COLO668 (cell line): ENCODE data around the gene CA7.

Experiments used
- DNase-seq: peaks from one replicate; lab custom pipeline; 2025; ENCODE audit not compliant: unreplicated experiment; lab: John Stamatoyannopoulos, UW

Gene CA7

GRCh38 chr16:66844342-66845079, at the start of gene CA7:
CA7 (plus strand) TSS chr16:66844414; CDS start chr16:66844488, 74 bp downstream.
- DNase-seq: no peak

- no peak for DNase-seq
Measured at GRCh38 chr16:66798161-66798560, 46.1 kb upstream of the CA7 start.

- no peak for DNase-seq
Measured at GRCh38 chr16:66800856-66801255, 43.4 kb upstream of the CA7 start.

GRCh38 chr16:66801320-66802105, 42.7 kb upstream of the CA7 start, which contains the start of gene TERB1:
TERB1 (minus strand) TSS chr16:66801584; CDS start chr16:66796798, 4,786 bp downstream.
- no peak for DNase-seq

- DNase-seq: no peak
Measured at GRCh38 chr16:66802159-66802558, 42.1 kb upstream of the CA7 start.

GRCh38 chr16:66809765-66810164, 34.4 kb upstream of the CA7 start:
- DNase-seq: no peak

GRCh38 chr16:66810391-66810790, 33.8 kb upstream of the CA7 start:
- DNase-seq: no peak

- no peak for DNase-seq
Measured at GRCh38 chr16:66811043-66811442, 33.2 kb upstream of the CA7 start.

GRCh38 chr16:66814734-66815133, 29.5 kb upstream of the CA7 start:
- no peak for DNase-seq

GRCh38 chr16:66824006-66824405, 20.2 kb upstream of the CA7 start:
- DNase-seq: no peak

GRCh38 chr16:66830422-66831404, 13.5 kb upstream of the CA7 start, which contains the start of gene NAE1:
NAE1 (minus strand) TSS chr16:66830976; CDS start chr16:66830899, 77 bp downstream.
- peak; percentile 93 for DNase-seq

GRCh38 chr16:66832190-66832589, 12.0 kb upstream of the CA7 start:
- no peak for DNase-seq

GRCh38 chr16:66832661-66833305, 11.4 kb upstream of the CA7 start:
- DNase-seq: no peak

- DNase-seq: no peak
Measured at GRCh38 chr16:66834746-66835145, 9.5 kb upstream of the CA7 start.

- no peak for DNase-seq
Measured at GRCh38 chr16:66840883-66841282, 3.3 kb upstream of the CA7 start.

- DNase-seq: no peak
Measured at GRCh38 chr16:66841366-66841765, 2.8 kb upstream of the CA7 start.

- no peak for DNase-seq
Measured at GRCh38 chr16:66842765-66843164, 1.4 kb upstream of the CA7 start.

GRCh38 chr16:66843191-66843590, 1.0 kb upstream of the CA7 start:
- DNase-seq: no peak

GRCh38 chr16:66844009-66844341, 239 bp upstream of the CA7 start:
- no peak for DNase-seq

GRCh38 chr16:66845080-66845410, 831 bp downstream of the CA7 start:
- no peak for DNase-seq

- DNase-seq: no peak
Measured at GRCh38 chr16:66845791-66846221, 1.6 kb downstream of the CA7 start.
